Stimulated activated CD4-positive, alpha-beta T cell treated with anti-CD3 and anti-CD28 coated beads, Interleukin-1b, Interleukin-23, amount 100 ng/mL, for 24 hours (primary cell): ENCODE measurements around the gene PAX3.
A peak's percentile ranks its signal among the peaks of the same experiment; 100 is the strongest.

Source experiments
- DNase-seq, 4 experiments: peaks; one replicate each; pipeline ENCODE4 v3.0.0-alpha.2; 2020; ENCODE audit warnings: low read depth in 4 of 4, low spot score in 1 of 4

The PAX3 gene

GRCh38 chr2:222298311-222299150, at the start of gene PAX3:
TSS of gene PAX3 (minus strand) at chr2:222298998. CDS start at chr2:222298615, 383 bp downstream.
- DNase-seq = no peak

- no peak for DNase-seq
Measured at GRCh38 chr2:222341331-222341730, 42.5 kb upstream of the PAX3 start.

GRCh38 chr2:222338374-222338773, 39.6 kb upstream of the PAX3 start:
- no peak for DNase-seq

GRCh38 chr2:222336931-222337330, 38.1 kb upstream of the PAX3 start:
- DNase-seq = no peak

GRCh38 chr2:222336442-222336841, 37.6 kb upstream of the PAX3 start:
- no peak for DNase-seq

GRCh38 chr2:222334914-222335313, 36.1 kb upstream of the PAX3 start:
- no peak for DNase-seq

- DNase-seq = no peak
Measured at GRCh38 chr2:222333397-222333796, 34.6 kb upstream of the PAX3 start.

GRCh38 chr2:222332116-222332515, 33.3 kb upstream of the PAX3 start:
- no peak for DNase-seq

GRCh38 chr2:222330910-222331309, 32.1 kb upstream of the PAX3 start:
- no peak for DNase-seq

GRCh38 chr2:222322236-222322635, 23.4 kb upstream of the PAX3 start:
- no peak for DNase-seq

- DNase-seq = no peak
Measured at GRCh38 chr2:222320436-222321395, 21.9 kb upstream of the PAX3 start.

GRCh38 chr2:222319586-222320435, 21.0 kb upstream of the PAX3 start:
- DNase-seq = no peak

GRCh38 chr2:222318712-222319585, 20.2 kb upstream of the PAX3 start:
- DNase-seq = peak in 1 of 4 experiments; percentile 37

GRCh38 chr2:222318026-222318711, 19.4 kb upstream of the PAX3 start:
- DNase-seq = no peak

- DNase-seq = no peak
Measured at GRCh38 chr2:222315443-222316121, 16.8 kb upstream of the PAX3 start.

GRCh38 chr2:222313816-222314215, 15.0 kb upstream of the PAX3 start:
- DNase-seq = no peak

- DNase-seq = no peak
Measured at GRCh38 chr2:222311978-222312738, 13.4 kb upstream of the PAX3 start.

- DNase-seq = no peak
Measured at GRCh38 chr2:222311319-222311977, 12.7 kb upstream of the PAX3 start.
